DOHH2 (cell line): ENCODE measurements around the gene PTPN2.

ENCODE experiments used
- EZH2phosphoT487 ChIP-seq: fragments of 200-600 bp; sonication (generic); IDR thresholded peaks from 2 replicates; pipeline ENCODE4 v1.6.1; 2017; ENCODE audit warnings: borderline replicate concordance, mild to moderate bottlenecking, antibody characterized with exemption, low read length, moderate library complexity, mixed read lengths
- TF ChIP-seq, protein P1 (sequence below): fragments of 200-600 bp; sonication (generic); IDR thresholded peaks from one replicate; pipeline ENCODE4 v1.5.1; 2014; ENCODE audit warnings: antibody characterized with exemption, mild to moderate bottlenecking, low read depth, low read length; ENCODE audit not compliant: poor library complexity, severe bottlenecking

DNA sequence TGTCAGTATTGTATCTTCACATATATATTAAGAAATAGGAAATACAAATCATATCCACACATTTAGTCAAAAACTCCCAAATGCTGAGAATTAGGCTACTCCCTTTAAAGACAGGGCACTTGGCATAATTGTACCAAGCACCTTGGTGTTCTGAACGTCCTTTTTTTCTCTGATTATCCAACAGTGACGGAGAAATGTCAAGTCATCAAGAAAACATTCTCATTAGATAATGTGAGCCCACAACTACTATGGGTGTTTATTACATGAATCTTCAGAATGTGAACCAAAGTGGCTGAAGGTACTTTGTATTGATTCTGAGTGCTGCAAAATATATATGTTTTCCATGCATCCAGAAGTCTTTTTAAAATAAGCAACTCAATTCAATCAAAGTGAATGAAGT is 97.4 kb downstream of the PTPN2 start:
- TF ChIP-seq, protein P1, sequence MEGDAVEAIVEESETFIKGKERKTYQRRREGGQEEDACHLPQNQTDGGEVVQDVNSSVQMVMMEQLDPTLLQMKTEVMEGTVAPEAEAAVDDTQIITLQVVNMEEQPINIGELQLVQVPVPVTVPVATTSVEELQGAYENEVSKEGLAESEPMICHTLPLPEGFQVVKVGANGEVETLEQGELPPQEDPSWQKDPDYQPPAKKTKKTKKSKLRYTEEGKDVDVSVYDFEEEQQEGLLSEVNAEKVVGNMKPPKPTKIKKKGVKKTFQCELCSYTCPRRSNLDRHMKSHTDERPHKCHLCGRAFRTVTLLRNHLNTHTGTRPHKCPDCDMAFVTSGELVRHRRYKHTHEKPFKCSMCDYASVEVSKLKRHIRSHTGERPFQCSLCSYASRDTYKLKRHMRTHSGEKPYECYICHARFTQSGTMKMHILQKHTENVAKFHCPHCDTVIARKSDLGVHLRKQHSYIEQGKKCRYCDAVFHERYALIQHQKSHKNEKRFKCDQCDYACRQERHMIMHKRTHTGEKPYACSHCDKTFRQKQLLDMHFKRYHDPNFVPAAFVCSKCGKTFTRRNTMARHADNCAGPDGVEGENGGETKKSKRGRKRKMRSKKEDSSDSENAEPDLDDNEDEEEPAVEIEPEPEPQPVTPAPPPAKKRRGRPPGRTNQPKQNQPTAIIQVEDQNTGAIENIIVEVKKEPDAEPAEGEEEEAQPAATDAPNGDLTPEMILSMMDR, result no peak
- no peak for TF ChIP-seq EZH2phosphoT487
